HCT116 (cell line): Measurements from ENCODE around the gene THSD4. TPM values are rescaled to one million over a fixed set of nuclear protein-coding genes. Genes with fewer than 3 reads are reported as not detected.

Source experiments
- ATAC-seq: fragments of 200-7000 bp; cut with Tn5 transposase; 2 replicates; pipeline ENCODE4 v1.9.1; 2020; ENCODE audit warnings: mild to moderate bottlenecking, moderate library complexity
- BruUV-seq: library from RNA; stranded (reverse); fragments of 400-500 nt; replicated peaks from 2 replicates; lab custom pipeline; 2021; lab: Mats Ljungman, UMichigan
- CTCF ChIA-PET: fragments of 300-600 bp; sonication (Branson Sonifier 250); formaldehyde crosslinking; loops from one replicate; lab custom pipeline; 2021; ENCODE audit warnings: antibody characterized with exemption; lab: Charles Lee
- POLR2A ChIA-PET: fragments of 300-600, 350-600 bp; sonication (Branson Sonifier 250); formaldehyde crosslinking; loops from one replicate; lab custom pipeline; 2021; ENCODE audit warnings: antibody characterized with exemption; lab: Charles Lee
- RAD21 ChIA-PET, 2 experiments: fragments of 300-600 bp; sonication (Branson Sonifier 250); formaldehyde crosslinking; loops; one replicate each; lab custom pipeline; 2023; ENCODE audit warnings: low total read pairs in 2 of 2; ENCODE audit not compliant: uncharacterized antibody in 2 of 2, unreplicated experiment in 2 of 2, low non-redundant PET in 1 of 2; lab: Charles Lee
- DNase-seq: peaks from one replicate; pipeline ENCODE4 v3.0.0-alpha.2; 2010; ENCODE audit warnings: low read depth, low spot score
- H2AFZ ChIP-seq: fragments of 200-600 bp; shearing (Covaris generic), sonication (generic); 2 replicates; pipeline ENCODE4 v1.6.1; 2017; ENCODE audit warnings: low read depth, mixed run types, mixed read lengths, antibody characterized with exemption, low read length; ENCODE audit not compliant: poor library complexity, severe bottlenecking
- H3K27ac ChIP-seq: 2 replicates; pipeline ENCODE4 v1.5.1; 2012; ENCODE audit warnings: low read depth, low read length
- H3K27me3 ChIP-seq: fragments of 200-600 bp; sonication (generic); 2 replicates; pipeline ENCODE4 v1.6.1; 2016; ENCODE audit warnings: mixed run types, low read length, mixed read lengths; ENCODE audit not compliant: insufficient read depth
- H3K36me3 ChIP-seq, 2 experiments: fragments of 200-500 bp in 1 of 2; fragments of 200-600 bp in 1 of 2; sonication (Bioruptor generic) in 1 of 2; sonication (generic) in 1 of 2; 2 replicates each; pipeline versions ENCODE4 v1.5.1 to v1.6.1; 2014 to 2016; ENCODE audit warnings: low read length in 2 of 2, inconsistent platforms in 1 of 2, mixed read lengths in 1 of 2, mixed run types in 1 of 2; ENCODE audit not compliant: insufficient read depth in 2 of 2, control insufficient read depth in 1 of 2
- H3K4me1 ChIP-seq, 2 experiments: fragments of 200-600 bp in 1 of 2; sonication (generic) in 1 of 2; 2 replicates each; pipeline versions ENCODE4 v1.5.1 to v1.6.1; 2012 to 2017; ENCODE audit warnings: low read length in 2 of 2, inconsistent platforms in 1 of 2, mild to moderate bottlenecking in 1 of 2, mixed read lengths in 1 of 2, mixed run types in 1 of 2, moderate library complexity in 1 of 2; ENCODE audit not compliant: insufficient read depth in 2 of 2, control insufficient read depth in 1 of 2
- H3K4me2 ChIP-seq: fragments of 200-600 bp; sonication (generic); 2 replicates; pipeline ENCODE4 v1.6.1; 2017; ENCODE audit warnings: mixed run types, low read length, mixed read lengths
- H3K4me3 ChIP-seq, 2 experiments: fragments of 200-600 bp in 1 of 2; sonication (generic) in 1 of 2; replicated peaks in 1 of 2; 2 replicates each; pipeline ENCODE4 v1.5.1; 2011 to 2016; ENCODE audit warnings: low read length in 2 of 2, control low read depth in 1 of 2, low read depth in 1 of 2, mild to moderate bottlenecking in 1 of 2, mixed read lengths in 1 of 2, mixed run types in 1 of 2
- H3K79me2 ChIP-seq: fragments of 200-600 bp; sonication (generic); 2 replicates; pipeline ENCODE4 v1.6.1; 2017; ENCODE audit warnings: mild to moderate bottlenecking, mixed run types, low read length, moderate library complexity, mixed read lengths; ENCODE audit not compliant: insufficient read depth
- H3K9ac ChIP-seq: fragments of 200-600 bp; sonication (generic); 2 replicates; pipeline ENCODE4 v1.6.1; 2016; ENCODE audit warnings: low read length, mixed read lengths
- H3K9me2 ChIP-seq: fragments of 200-600 bp; sonication (generic), shearing (Covaris generic); 2 replicates; pipeline ENCODE4 v1.6.1; 2017; ENCODE audit warnings: mixed run types, mild to moderate bottlenecking, moderate library complexity; ENCODE audit not compliant: insufficient read depth
- H3K9me3 ChIP-seq, 2 experiments: fragments of 200-500 bp in 1 of 2; fragments of 200-600 bp in 1 of 2; sonication (Bioruptor generic) in 1 of 2; sonication (generic) in 1 of 2; 2 replicates each; pipeline ENCODE4 v1.6.1; 2014 to 2017; ENCODE audit warnings: low read length in 2 of 2, mixed read lengths in 2 of 2, inconsistent platforms in 1 of 2, low read depth in 1 of 2, mild to moderate bottlenecking in 1 of 2, mixed run types in 1 of 2, moderate library complexity in 1 of 2; ENCODE audit not compliant: control insufficient read depth in 1 of 2, insufficient read depth in 1 of 2
- H4K20me1 ChIP-seq: fragments of 200-600 bp; sonication (generic), shearing (Covaris generic); 2 replicates; pipeline ENCODE4 v1.6.1; 2017; ENCODE audit warnings: mixed run types, mild to moderate bottlenecking, moderate library complexity; ENCODE audit not compliant: insufficient read depth
- ATF3 ChIP-seq: IDR thresholded peaks from 2 replicates; pipeline ENCODE4 v1.6.1; 2012
- EGR1 ChIP-seq: IDR thresholded peaks from 2 replicates; pipeline ENCODE4 v1.6.1; 2012; ENCODE audit warnings: low read depth
- EZH2 ChIP-seq: fragments of 200-600 bp; sonication (generic); IDR thresholded peaks from 2 replicates; pipeline ENCODE4 v1.6.1; 2017; ENCODE audit warnings: antibody characterized with exemption, mixed run types
- JUND ChIP-seq: IDR thresholded peaks from 2 replicates; pipeline ENCODE4 v1.6.1; 2012
- MAX ChIP-seq: IDR thresholded peaks from 2 replicates; pipeline ENCODE4 v1.6.1; 2012
- POLR2AphosphoS5 ChIP-seq: IDR thresholded peaks from 2 replicates; pipeline ENCODE4 v1.6.1; 2011; ENCODE audit warnings: mild to moderate bottlenecking, low read depth, low read length, moderate library complexity
- SIN3A ChIP-seq: IDR thresholded peaks from 2 replicates; pipeline ENCODE4 v1.6.1; 2012; ENCODE audit warnings: low read depth
- YY1 ChIP-seq: IDR thresholded peaks from 2 replicates; pipeline ENCODE4 v1.6.1; 2011; ENCODE audit warnings: low read length, low read depth, moderate library complexity, mild to moderate bottlenecking; ENCODE audit not compliant: insufficient replicate concordance; ENCODE audit errors: extremely low read depth
- ZBTB33 ChIP-seq: IDR thresholded peaks from 2 replicates; pipeline ENCODE4 v1.6.1; 2011; ENCODE audit warnings: mild to moderate bottlenecking, low read length, moderate library complexity; ENCODE audit not compliant: insufficient replicate concordance; ENCODE audit errors: extremely low read depth
- intact Hi-C: fragments of 100-400 bp; cut with micrococcal nuclease; formaldehyde crosslinking; loops from 2 replicates; pipeline ENCODE4 v1.10.0; 2022
- total RNA-seq: library from RNA; stranded (reverse); gene quantifications from one replicate; pipeline ENCODE4 v1.2.1, GENCODE V29; 2021; ENCODE audit not compliant: unreplicated experiment

Gene THSD4
- total RNA-seq, 1 experiment from 2014 or later, result 30.5 TPM

- intact Hi-C loops, result no loop called here
- ATAC-seq, result no peak
- no peak for DNase-seq
- no peaks in the 10 kb centered on the region for H3K27me3 ChIP-seq
- POLR2A ChIA-PET, result no interaction called here
- CTCF ChIA-PET, result no interaction called here
- TF ChIP-seq POLR2AphosphoS5 (no peak), SIN3A (no peak), YY1 (no peak), ZBTB33 (no peak), EGR1 (no peak), EZH2 (no peak), MAX (no peak), ATF3 (no peak), JUND (no peak)
- no peak overlapping the region for H3K27ac ChIP-seq
- H3K9me3 ChIP-seq, result no peaks in the 10 kb centered on the region
- H3K4me1 ChIP-seq, result peaks cover 13 to 17% of the 10 kb centered on the region in 2 experiments; a peak in 3 of 4 replicates
- H3K9ac ChIP-seq, result no peak overlapping the region
- H3K4me2 ChIP-seq, result no peak overlapping the region
- no peaks in the 10 kb centered on the region for H3K36me3 ChIP-seq
- no peaks in the 10 kb centered on the region for H4K20me1 ChIP-seq
- RAD21 ChIA-PET, result no interaction called here
- no peaks in the 10 kb centered on the region for H3K9me2 ChIP-seq
- H2AFZ ChIP-seq, result no peak overlapping the region
- no peak overlapping the region for H3K4me3 ChIP-seq
- no peaks in the 10 kb centered on the region for H3K79me2 ChIP-seq
- BruUV-seq, result no TSS peak
Observed at GRCh38 chr15:71362556-71362955, 247.3 kb downstream of the THSD4 start.
